HEK293 (cell line): Measurements from ENCODE around the gene RAMP3.

Source experiments
- BCL11A ChIP-seq: fragments of 450-650 bp; formaldehyde crosslinking; IDR thresholded peaks from 2 replicates; pipeline ENCODE4 v1.5.1; 2016; ENCODE audit warnings: low read depth, missing biosample characterization, missing genetic modification characterization
- BCL6B ChIP-seq: fragments of 450-650 bp; formaldehyde crosslinking; IDR thresholded peaks from 2 replicates; pipeline ENCODE4 v1.5.1; 2017; ENCODE audit warnings: missing biosample characterization, missing genetic modification characterization
- GLIS1 ChIP-seq: fragments of 450-650 bp; formaldehyde crosslinking; IDR thresholded peaks from 2 replicates; pipeline ENCODE4 v1.5.1; 2016; ENCODE audit warnings: missing biosample characterization, missing genetic modification characterization
- GLIS2 ChIP-seq: fragments of 450-650 bp; formaldehyde crosslinking; IDR thresholded peaks from 2 replicates; pipeline ENCODE4 v1.5.1; 2016; ENCODE audit warnings: missing biosample characterization, missing genetic modification characterization
- HOXC10 ChIP-seq: sonication (generic); formaldehyde crosslinking; IDR thresholded peaks from 2 replicates; pipeline ENCODE4 v1.8.1; 2023; ENCODE audit warnings: mild to moderate bottlenecking, missing genetic modification reagents
- OSR2 ChIP-seq: fragments of 450-650 bp; formaldehyde crosslinking; IDR thresholded peaks from 2 replicates; pipeline ENCODE4 v1.5.1; 2016; ENCODE audit warnings: missing biosample characterization, missing genetic modification characterization
- PATZ1 ChIP-seq: fragments of 450-650 bp; formaldehyde crosslinking; IDR thresholded peaks from 2 replicates; pipeline ENCODE4 v1.5.1; 2016; ENCODE audit warnings: missing biosample characterization, missing genetic modification characterization
- PRDM2 ChIP-seq: fragments of 450-650 bp; formaldehyde crosslinking; IDR thresholded peaks from 2 replicates; pipeline ENCODE4 v1.5.1; 2016; ENCODE audit warnings: missing biosample characterization, missing genetic modification characterization, borderline replicate concordance
- YY1 ChIP-seq: fragments of 450-650 bp; formaldehyde crosslinking; IDR thresholded peaks from 2 replicates; pipeline ENCODE4 v1.5.1; 2018; ENCODE audit warnings: missing biosample characterization, missing genetic modification characterization
- ZBTB1 ChIP-seq: fragments of 450-650 bp; formaldehyde crosslinking; IDR thresholded peaks from 2 replicates; pipeline ENCODE4 v1.5.1; 2016; ENCODE audit warnings: missing biosample characterization, missing genetic modification characterization
- ZBTB21 ChIP-seq: fragments of 450-650 bp; formaldehyde crosslinking; IDR thresholded peaks from 2 replicates; pipeline ENCODE4 v1.5.1; 2017; ENCODE audit warnings: missing biosample characterization, missing genetic modification characterization
- ZBTB44 ChIP-seq: fragments of 450-650 bp; IDR thresholded peaks from 2 replicates; pipeline ENCODE4 v1.5.1; 2018; ENCODE audit warnings: missing biosample characterization, mild to moderate bottlenecking, missing genetic modification characterization
- ZBTB7A ChIP-seq: fragments of 450-650 bp; formaldehyde crosslinking; IDR thresholded peaks from 2 replicates; pipeline ENCODE4 v1.5.1; 2016; ENCODE audit warnings: low read depth, missing biosample characterization, missing genetic modification characterization
- ZFP41 ChIP-seq: fragments of 450-650 bp; formaldehyde crosslinking; IDR thresholded peaks from 2 replicates; pipeline ENCODE4 v1.5.1; 2016; ENCODE audit warnings: missing biosample characterization, missing genetic modification characterization, borderline replicate concordance
- ZNF148 ChIP-seq: fragments of 450-650 bp; formaldehyde crosslinking; IDR thresholded peaks from 2 replicates; pipeline ENCODE4 v1.5.0; 2017; ENCODE audit warnings: missing biosample characterization, missing genetic modification characterization, borderline replicate concordance
- ZNF16 ChIP-seq: fragments of 450-650 bp; formaldehyde crosslinking; IDR thresholded peaks from 2 replicates; pipeline ENCODE4 v1.5.1; 2016; ENCODE audit warnings: low read depth, missing biosample characterization, missing genetic modification characterization
- ZNF221 ChIP-seq: fragments of 450-650 bp; formaldehyde crosslinking; IDR thresholded peaks from 2 replicates; pipeline ENCODE4 v1.5.1; 2017; ENCODE audit warnings: missing biosample characterization, missing genetic modification characterization, borderline replicate concordance
- ZNF23 ChIP-seq: fragments of 450-650 bp; formaldehyde crosslinking; IDR thresholded peaks from 2 replicates; pipeline ENCODE4 v1.5.1; 2016; ENCODE audit warnings: missing biosample characterization, missing genetic modification characterization, borderline replicate concordance
- ZNF324 ChIP-seq: fragments of 450-650 bp; formaldehyde crosslinking; IDR thresholded peaks from 2 replicates; pipeline ENCODE4 v1.5.1; 2016; ENCODE audit warnings: missing biosample characterization, missing genetic modification characterization
- ZNF610 ChIP-seq: fragments of 450-650 bp; formaldehyde crosslinking; IDR thresholded peaks from 2 replicates; pipeline ENCODE4 v1.5.1; 2016; ENCODE audit warnings: missing biosample characterization, missing genetic modification characterization, borderline replicate concordance
- ZNF658 ChIP-seq: fragments of 450-650 bp; formaldehyde crosslinking; IDR thresholded peaks from 2 replicates; pipeline ENCODE4; 2016; ENCODE audit warnings: missing biosample characterization, missing genetic modification characterization
- ZNF776 ChIP-seq: fragments of 450-650 bp; formaldehyde crosslinking; IDR thresholded peaks from 2 replicates; pipeline ENCODE4 v1.5.0; 2017; ENCODE audit warnings: missing biosample characterization, missing genetic modification characterization, borderline replicate concordance
- ZNF837 ChIP-seq: fragments of 450-650 bp; formaldehyde crosslinking; IDR thresholded peaks from 2 replicates; pipeline ENCODE4 v1.5.1; 2016; ENCODE audit warnings: missing biosample characterization, missing genetic modification characterization
- ZSCAN5A ChIP-seq: fragments of 450-650 bp; formaldehyde crosslinking; IDR thresholded peaks from 2 replicates; pipeline ENCODE4 v1.5.1; 2016; ENCODE audit warnings: missing biosample characterization, missing genetic modification characterization

RAMP3 gene

GRCh38 chr7:45111298-45112223 is 46.0 kb upstream of the RAMP3 start, which contains the start of gene TBRG4 (continued):
- TF ChIP-seq PRDM2 (tag by site-specific recombination) (0 out of 2 replicates have a peak, but pooled peaks have one; percentile 60), ZBTB21 (tag by site-specific recombination) (peak; percentile 87), GLIS1 (tag by site-specific recombination) (no peak), ZNF148 (tag by site-specific recombination) (no peak), ZNF610 (tag by site-specific recombination) (peak; percentile 56; the same call in 1 of the 2 replicates), BCL11A (tag by site-specific recombination) (no peak), OSR2 (no peak), ZBTB7A (tag by site-specific recombination) (no peak), ZNF837 (tag by site-specific recombination) (no peak), ZFP41 (tag by site-specific recombination) (no peak), ZNF324 (tag by site-specific recombination) (peak; percentile 59), YY1 (peak; percentile 86), ZNF16 (tag by site-specific recombination) (no peak), HOXC10 (CRISPR knock-in tag) (no peak), ZSCAN5A (tag by site-specific recombination) (no peak), ZNF221 (no peak), ZNF776 (no peak), PATZ1 (tag by site-specific recombination) (peak; percentile 89), ZBTB1 (tag by site-specific recombination) (no peak), ZNF23 (tag by site-specific recombination) (no peak), ZNF658 (tag by site-specific recombination) (no peak), ZBTB44 (tag by site-specific recombination) (no peak), GLIS2 (tag by site-specific recombination) (no peak), BCL6B (tag by site-specific recombination) (no peak)
